ENCODE data around the gene OR5B2. TPM values are rescaled to one million over a fixed set of nuclear protein-coding genes. Genes with fewer than 3 reads are reported as not detected.

The OR5B2 gene
- polyA plus RNA-seq (2013, experiment 1 of 2): not detected
- not detected for polyA plus RNA-seq (2013, experiment 2 of 2)

DNA sequence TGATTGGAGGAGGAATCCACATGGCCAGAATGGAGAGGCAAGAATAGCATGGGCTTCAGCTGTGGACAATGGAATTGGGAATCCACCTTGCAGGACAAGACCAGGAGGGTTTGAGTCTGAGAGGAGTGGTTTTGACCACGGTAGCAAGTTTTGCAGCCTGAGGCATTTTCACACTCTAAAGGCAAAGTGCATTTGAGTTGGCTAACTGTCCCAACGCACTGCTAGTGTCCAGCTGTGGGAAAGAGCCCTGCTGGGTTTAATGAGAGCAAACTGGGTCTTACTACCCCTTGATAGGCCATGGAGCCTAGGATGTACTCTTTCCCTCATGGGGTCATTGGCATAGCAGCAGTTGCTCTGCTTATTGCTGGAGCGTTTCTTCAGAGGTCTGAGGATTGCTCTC lies at the start of gene OR5B2:
Gene OR5B2 (minus strand): TSS at position 101 of the 400 bp plus-strand sequence. CDS start 4,860 bp downstream, outside the sequence.
- Histone ChIP-seq H3K4me1 (ENCODE audit: control insufficient read depth, insufficient read depth, low read length, poor library complexity, severe bottlenecking) (no peaks in the 10 kb centered on the region), H3K9me3 (ENCODE audit: control insufficient read depth, low read length) (no peaks in the 10 kb centered on the region), H3K36me3 (ENCODE audit: control insufficient read depth, insufficient read depth, low read length) (no peaks in the 10 kb centered on the region), H3K4me3 (ENCODE audit: extremely low read depth, insufficient read depth, low read length, poor library complexity, severe bottlenecking) (no peak within 1 kb of the TSS), H3K27ac (ENCODE audit: low read depth, low read length, severe bottlenecking) (no peak within 1 kb of the TSS)
- 74 to 91% methylated on average over 3 of the region's 3 CpGs for WGBS, 2 experiments (ENCODE audit: insufficient coverage in 2 of 2)

DNA sequence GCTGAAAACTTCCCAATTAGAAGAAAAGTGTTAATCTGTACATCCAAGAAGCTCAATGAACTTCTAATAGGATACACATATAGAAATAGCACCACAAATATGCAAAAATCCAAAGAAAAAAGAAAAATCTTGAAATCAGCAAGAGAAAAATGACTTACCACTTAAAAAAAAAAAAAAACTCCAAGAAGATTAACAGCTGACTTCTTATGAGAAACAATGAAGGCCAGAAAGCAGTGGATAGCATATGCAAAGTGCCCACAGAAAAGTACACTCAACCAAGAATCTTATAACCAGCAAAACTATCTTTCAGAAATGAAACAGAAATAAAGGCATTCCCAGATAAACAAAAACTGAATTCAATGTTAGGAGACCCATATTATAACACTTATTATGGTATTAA lies 44.0 kb upstream of the OR5B2 start:
- no peaks in the 10 kb centered on the region for H3K4me1 ChIP-seq (ENCODE audit: control insufficient read depth, insufficient read depth, low read length, poor library complexity, severe bottlenecking)
- H3K27ac ChIP-seq (ENCODE audit: low read depth, low read length, severe bottlenecking): no peak overlapping the region
- H3K36me3 ChIP-seq (ENCODE audit: control insufficient read depth, insufficient read depth, low read length): no peaks in the 10 kb centered on the region
- peaks cover 4% of the 10 kb centered on the region for H3K9me3 ChIP-seq (ENCODE audit: control insufficient read depth, low read length)
- H3K4me3 ChIP-seq (ENCODE audit: extremely low read depth, insufficient read depth, low read length, poor library complexity, severe bottlenecking): no peak overlapping the region

DNA sequence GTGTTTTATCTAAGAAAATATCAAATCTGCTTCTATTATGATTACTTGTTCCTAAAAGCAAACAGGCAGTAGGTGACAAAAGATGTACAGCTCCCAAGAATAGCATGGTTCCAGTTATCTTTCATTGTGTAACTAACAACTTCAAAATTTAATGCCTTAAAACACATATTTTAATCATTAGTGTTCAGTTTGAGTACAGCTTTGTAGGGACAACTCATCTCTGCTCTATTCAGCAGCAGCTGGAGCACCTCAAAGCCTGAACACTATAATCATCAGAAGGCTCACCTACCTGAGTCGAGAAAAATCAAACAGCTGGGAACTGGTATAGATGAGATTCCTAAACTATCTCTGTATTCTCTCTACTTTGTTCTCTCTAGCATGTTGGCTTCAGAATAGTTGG lies 38.4 kb upstream of the OR5B2 start:
- Histone ChIP-seq H3K4me1 (ENCODE audit: control insufficient read depth, insufficient read depth, low read length, poor library complexity, severe bottlenecking) (no peaks in the 10 kb centered on the region), H3K36me3 (ENCODE audit: control insufficient read depth, insufficient read depth, low read length) (no peaks in the 10 kb centered on the region), H3K27ac (ENCODE audit: low read depth, low read length, severe bottlenecking) (no peak overlapping the region), H3K4me3 (ENCODE audit: extremely low read depth, insufficient read depth, low read length, poor library complexity, severe bottlenecking) (no peak overlapping the region), H3K9me3 (ENCODE audit: control insufficient read depth, low read length) (no peaks in the 10 kb centered on the region)
- 83% methylated on average over 1 of the region's 1 CpG; no CpG with 5 or more reads in 1 of the 2 experiments for WGBS, 2 experiments (ENCODE audit: insufficient coverage in 2 of 2)

DNA sequence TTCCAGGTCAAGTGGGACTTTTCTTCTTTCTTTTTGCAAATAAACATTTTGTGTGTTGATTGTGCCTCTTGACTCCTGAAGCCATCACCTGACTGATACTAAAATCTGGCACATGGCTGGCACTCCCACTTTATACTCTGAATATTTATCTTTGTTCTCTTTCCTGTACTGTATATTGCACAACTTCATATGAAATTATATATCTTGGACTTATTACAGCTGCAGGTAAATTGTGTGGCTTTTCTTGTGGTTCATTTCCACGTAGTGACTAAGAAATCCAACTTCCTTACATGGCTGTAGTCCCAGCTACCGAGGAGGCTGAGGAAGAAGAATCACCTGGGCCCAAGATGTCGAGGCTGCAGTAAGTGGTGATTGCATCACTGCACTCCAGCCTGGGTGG lies 37.8 kb upstream of the OR5B2 start:
- Histone ChIP-seq H3K27ac (ENCODE audit: low read depth, low read length, severe bottlenecking) (no peak overlapping the region), H3K4me1 (ENCODE audit: control insufficient read depth, insufficient read depth, low read length, poor library complexity, severe bottlenecking) (no peaks in the 10 kb centered on the region), H3K9me3 (ENCODE audit: control insufficient read depth, low read length) (no peaks in the 10 kb centered on the region), H3K4me3 (ENCODE audit: extremely low read depth, insufficient read depth, low read length, poor library complexity, severe bottlenecking) (no peak overlapping the region), H3K36me3 (ENCODE audit: control insufficient read depth, insufficient read depth, low read length) (no peaks in the 10 kb centered on the region)
- WGBS, 2 experiments (ENCODE audit: insufficient coverage in 2 of 2): 86% methylated on average over 1 of the region's 3 CpGs; no CpG with 5 or more reads in 1 of the 2 experiments

DNA sequence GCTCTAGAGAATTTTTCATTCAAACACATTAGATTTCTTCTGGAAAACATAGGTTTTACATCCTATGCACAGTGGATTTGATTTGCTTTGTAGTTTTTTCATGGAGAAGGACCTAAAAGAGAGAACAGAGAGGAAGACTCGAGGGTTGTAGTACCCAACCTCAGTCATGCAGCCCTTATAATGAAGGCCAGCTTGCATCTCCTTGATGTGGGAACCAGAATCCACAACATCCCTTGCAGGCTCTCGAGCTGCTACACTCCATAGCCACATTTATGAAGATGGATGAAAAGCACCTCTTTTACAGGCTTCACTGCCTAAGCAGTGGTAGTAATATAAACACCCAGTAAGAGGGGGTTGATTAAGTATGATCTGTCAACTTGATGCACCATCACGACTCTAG lies 23.7 kb upstream of the OR5B2 start:
- H3K4me1 ChIP-seq (ENCODE audit: control insufficient read depth, insufficient read depth, low read length, poor library complexity, severe bottlenecking): no peaks in the 10 kb centered on the region
- H3K36me3 ChIP-seq (ENCODE audit: control insufficient read depth, insufficient read depth, low read length): no peaks in the 10 kb centered on the region
- H3K27ac ChIP-seq (ENCODE audit: low read depth, low read length, severe bottlenecking): no peak overlapping the region
- WGBS, 2 experiments (ENCODE audit: insufficient coverage in 2 of 2): 50% methylated on average over 1 of the region's 3 CpGs; no CpG with 5 or more reads in 1 of the 2 experiments
- H3K9me3 ChIP-seq (ENCODE audit: control insufficient read depth, low read length): no peaks in the 10 kb centered on the region
- H3K4me3 ChIP-seq (ENCODE audit: extremely low read depth, insufficient read depth, low read length, poor library complexity, severe bottlenecking): no peak overlapping the region

DNA sequence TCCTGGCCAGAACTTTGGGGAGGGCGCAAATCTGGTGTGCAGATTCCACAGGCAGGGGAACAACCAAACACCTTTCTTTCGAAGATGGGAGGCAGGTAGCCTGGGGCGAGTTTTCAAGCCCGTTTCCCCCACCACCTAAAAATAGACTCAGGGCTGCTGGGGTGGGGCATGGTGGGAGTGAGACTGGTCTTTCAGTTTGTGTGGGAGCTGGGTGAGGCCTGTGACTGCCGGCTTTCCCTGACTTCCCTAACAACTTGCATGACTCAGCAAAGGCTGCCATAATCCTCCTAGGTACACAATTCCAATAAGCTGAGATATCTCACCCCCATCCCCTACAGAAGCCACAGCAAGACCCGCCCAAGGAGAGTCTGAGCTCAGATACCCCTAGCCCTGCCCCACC lies 18.4 kb upstream of the OR5B2 start:
- 90 to 93% methylated on average over 2 of the region's 6 CpGs for WGBS, 2 experiments (ENCODE audit: insufficient coverage in 2 of 2)
- Histone ChIP-seq H3K9me3 (ENCODE audit: control insufficient read depth, low read length) (no peaks in the 10 kb centered on the region), H3K27ac (ENCODE audit: low read depth, low read length, severe bottlenecking) (no peak overlapping the region), H3K4me3 (ENCODE audit: extremely low read depth, insufficient read depth, low read length, poor library complexity, severe bottlenecking) (no peak overlapping the region), H3K4me1 (ENCODE audit: control insufficient read depth, insufficient read depth, low read length, poor library complexity, severe bottlenecking) (no peaks in the 10 kb centered on the region), H3K36me3 (ENCODE audit: control insufficient read depth, insufficient read depth, low read length) (no peaks in the 10 kb centered on the region)

DNA sequence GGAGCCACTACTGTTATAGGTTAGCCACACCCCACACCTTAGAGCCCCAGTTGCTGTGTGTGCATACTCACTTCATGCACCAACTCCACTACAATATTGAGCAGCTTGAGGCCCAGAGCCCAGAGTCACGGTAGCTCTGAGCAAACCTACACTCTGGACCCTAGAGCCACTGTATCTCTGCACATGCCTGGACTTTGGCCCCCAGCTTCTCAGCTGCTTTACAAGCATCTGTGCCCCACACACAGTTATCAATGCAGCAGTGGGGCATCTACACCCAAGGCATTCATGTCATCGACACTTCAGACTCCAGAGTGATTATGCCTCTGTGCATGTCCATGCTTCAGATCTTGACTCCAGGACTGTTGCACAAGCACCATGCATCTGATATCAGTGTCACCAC lies 16.4 kb upstream of the OR5B2 start:
- H3K36me3 ChIP-seq (ENCODE audit: control insufficient read depth, insufficient read depth, low read length): no peaks in the 10 kb centered on the region
- no peaks in the 10 kb centered on the region for H3K9me3 ChIP-seq (ENCODE audit: control insufficient read depth, low read length)
- no peak overlapping the region for H3K4me3 ChIP-seq (ENCODE audit: extremely low read depth, insufficient read depth, low read length, poor library complexity, severe bottlenecking)
- no peak overlapping the region for H3K27ac ChIP-seq (ENCODE audit: low read depth, low read length, severe bottlenecking)
- 89% methylated on average over 2 of the region's 2 CpGs for WGBS, 2 experiments (ENCODE audit: insufficient coverage in 2 of 2)
- H3K4me1 ChIP-seq (ENCODE audit: control insufficient read depth, insufficient read depth, low read length, poor library complexity, severe bottlenecking): no peaks in the 10 kb centered on the region

DNA sequence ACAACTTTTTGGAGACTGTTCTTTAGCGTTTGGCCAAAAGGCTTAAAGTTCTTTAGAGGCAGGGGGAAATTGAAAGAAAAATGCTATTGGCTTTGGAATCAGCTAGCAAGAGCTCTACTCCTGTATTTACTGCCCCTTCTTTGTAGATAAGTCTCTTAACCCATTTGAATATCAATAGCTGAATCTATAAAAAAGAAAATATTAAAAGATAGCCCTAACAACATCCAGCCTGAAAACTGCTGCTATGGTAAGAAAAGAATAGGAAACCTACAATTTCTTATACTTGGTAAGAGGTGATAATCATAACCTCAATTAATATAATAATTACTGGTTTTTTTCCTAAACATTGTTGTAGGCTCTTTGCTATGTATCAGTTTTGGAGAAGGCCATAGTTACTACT lies 14.2 kb upstream of the OR5B2 start, which contains the start of gene OR5B12:
Gene OR5B12 (minus strand): TSS at position 101 of the 400 bp plus-strand sequence. CDS start 2,085 bp downstream, outside the sequence.
- Histone ChIP-seq H3K9me3 (ENCODE audit: control insufficient read depth, low read length) (no peaks in the 10 kb centered on the region), H3K36me3 (ENCODE audit: control insufficient read depth, insufficient read depth, low read length) (no peaks in the 10 kb centered on the region), H3K4me3 (ENCODE audit: extremely low read depth, insufficient read depth, low read length, poor library complexity, severe bottlenecking) (no peak within 1 kb of the TSS), H3K27ac (ENCODE audit: low read depth, low read length, severe bottlenecking) (no peak within 1 kb of the TSS), H3K4me1 (ENCODE audit: control insufficient read depth, insufficient read depth, low read length, poor library complexity, severe bottlenecking) (no peaks in the 10 kb centered on the region)
- WGBS, 2 experiments (ENCODE audit: insufficient coverage in 2 of 2): no CpG with 5 or more reads among the region's 1 CpG

DNA sequence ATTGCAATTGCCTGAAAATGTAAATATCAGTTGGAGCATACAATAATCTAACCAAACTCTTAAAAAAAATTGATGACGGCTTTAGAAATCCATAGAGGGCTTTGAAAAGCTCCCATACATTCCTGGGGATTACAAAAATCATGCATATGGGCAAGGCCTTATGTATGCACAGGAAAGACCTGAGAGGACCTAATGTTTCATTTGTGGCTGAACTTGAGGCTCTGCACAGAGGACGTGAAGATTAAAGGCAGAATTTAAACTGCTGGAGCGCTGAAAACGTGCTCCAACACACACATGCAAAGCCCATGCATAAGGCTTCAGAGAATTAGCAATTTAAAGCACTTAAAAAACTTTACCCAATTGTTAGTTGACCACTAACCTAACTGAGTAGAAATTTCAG lies 10.6 kb upstream of the OR5B2 start:
- H3K4me3 ChIP-seq (ENCODE audit: extremely low read depth, insufficient read depth, low read length, poor library complexity, severe bottlenecking): no peak overlapping the region
- H3K4me1 ChIP-seq (ENCODE audit: control insufficient read depth, insufficient read depth, low read length, poor library complexity, severe bottlenecking): no peaks in the 10 kb centered on the region
- 50 to 71% methylated on average over 2 to 3 of the region's 4 CpGs for WGBS, 2 experiments (ENCODE audit: insufficient coverage in 2 of 2)
- no peaks in the 10 kb centered on the region for H3K9me3 ChIP-seq (ENCODE audit: control insufficient read depth, low read length)
- H3K27ac ChIP-seq (ENCODE audit: low read depth, low read length, severe bottlenecking): no peak overlapping the region
- H3K36me3 ChIP-seq (ENCODE audit: control insufficient read depth, insufficient read depth, low read length): no peaks in the 10 kb centered on the region

DNA sequence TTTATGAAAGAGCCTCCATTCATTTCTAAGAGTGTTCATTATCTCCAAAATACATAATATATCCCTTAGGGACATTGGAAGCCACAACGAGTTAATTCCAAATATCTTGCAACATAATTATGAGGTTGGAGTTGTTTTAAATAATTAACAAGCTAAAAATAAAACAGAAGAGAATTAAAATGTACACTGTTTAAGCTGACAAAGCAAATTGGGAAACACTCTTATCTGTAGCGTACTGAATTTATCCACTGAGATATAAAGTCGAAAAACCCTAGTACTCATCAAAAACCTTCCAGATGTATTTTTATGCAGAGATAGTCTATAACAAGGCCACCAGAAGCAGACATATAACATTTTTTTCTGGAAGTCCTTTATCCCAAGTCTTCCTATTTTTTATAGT lies 6.3 kb upstream of the OR5B2 start:
- H3K4me1 ChIP-seq (ENCODE audit: control insufficient read depth, insufficient read depth, low read length, poor library complexity, severe bottlenecking): no peaks in the 10 kb centered on the region
- H3K4me3 ChIP-seq (ENCODE audit: extremely low read depth, insufficient read depth, low read length, poor library complexity, severe bottlenecking): no peak overlapping the region
- 89% methylated on average over 2 of the region's 3 CpGs; no CpG with 5 or more reads in 1 of the 2 experiments for WGBS, 2 experiments (ENCODE audit: insufficient coverage in 2 of 2)
- H3K9me3 ChIP-seq (ENCODE audit: control insufficient read depth, low read length): no peaks in the 10 kb centered on the region
- H3K27ac ChIP-seq (ENCODE audit: low read depth, low read length, severe bottlenecking): no peak overlapping the region
- H3K36me3 ChIP-seq (ENCODE audit: control insufficient read depth, insufficient read depth, low read length): no peaks in the 10 kb centered on the region

DNA sequence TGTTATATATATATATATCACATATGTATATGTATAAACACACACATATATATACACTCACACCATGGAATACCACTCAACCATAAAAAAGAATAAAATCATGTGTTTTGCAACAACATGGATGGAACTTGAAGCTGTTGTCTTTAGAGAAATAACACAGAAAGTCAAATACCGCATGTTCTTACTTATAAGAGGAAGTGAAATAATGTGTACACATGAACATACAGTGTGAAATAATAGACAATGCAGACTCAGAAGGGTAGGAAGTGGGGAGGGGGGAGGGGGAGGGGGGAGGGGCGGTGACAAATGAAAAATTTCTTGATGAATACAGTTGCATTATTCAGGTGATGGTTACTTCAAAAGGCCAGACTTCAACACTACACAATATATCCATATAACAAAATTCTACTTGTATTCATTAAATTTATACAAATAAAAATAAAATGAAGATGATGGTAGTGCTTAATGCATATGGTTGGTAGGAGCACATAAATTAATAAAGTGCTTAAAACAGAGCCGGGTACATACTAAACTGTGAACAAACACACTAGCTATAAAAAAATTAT lies 5.8 kb upstream of the OR5B2 start:
- no peaks in the 10 kb centered on the region for H3K9me3 ChIP-seq (ENCODE audit: control insufficient read depth, low read length)
- H3K27ac ChIP-seq (ENCODE audit: low read depth, low read length, severe bottlenecking): no peak overlapping the region
- no peaks in the 10 kb centered on the region for H3K4me1 ChIP-seq (ENCODE audit: control insufficient read depth, insufficient read depth, low read length, poor library complexity, severe bottlenecking)
- WGBS, 2 experiments (ENCODE audit: insufficient coverage in 2 of 2): no CpG with 5 or more reads among the region's 3 CpGs
- no peaks in the 10 kb centered on the region for H3K36me3 ChIP-seq (ENCODE audit: control insufficient read depth, insufficient read depth, low read length)
- no peak overlapping the region for H3K4me3 ChIP-seq (ENCODE audit: extremely low read depth, insufficient read depth, low read length, poor library complexity, severe bottlenecking)
